Measurements from ENCODE around the gene ANO8. TPM values are rescaled to one million over a fixed set of nuclear protein-coding genes. Genes with fewer than 3 reads are reported as not detected.
"Not testable (repeated sequence)": the region's sequence is repeated elsewhere in the genome, so short reads cannot be mapped to it uniquely, and the experiment has no call there.

The ANO8 gene
- total RNA-seq, 1 donor from 2014 or later = 8.3 TPM

DNA sequence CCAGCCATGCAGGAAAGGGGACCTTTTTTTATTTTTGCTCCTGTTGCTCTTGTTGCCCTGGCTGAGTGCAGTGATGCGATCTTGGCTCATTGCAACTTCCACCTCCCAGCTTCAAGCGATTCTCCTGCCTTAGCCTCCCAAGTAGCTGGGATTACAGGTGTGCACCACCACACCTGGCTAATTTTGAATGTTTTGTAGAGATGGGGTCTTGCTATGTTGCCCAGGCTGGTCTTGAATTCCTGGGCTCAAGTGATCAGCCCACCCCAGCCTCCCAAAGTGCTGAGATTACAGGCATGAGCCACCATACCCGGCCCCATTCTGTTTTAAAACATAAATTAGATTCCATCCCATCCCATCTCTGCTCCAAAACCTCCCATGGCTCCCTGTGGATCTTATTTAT lies 59.8 kb downstream of the ANO8 start:
- intact Hi-C loops (cut with DNase I); DNase-seq; ATAC-seq (ENCODE audit: poor library complexity): not testable (repeated sequence)

Other genes starting within 250 kb of the ANO8 start
- 30.7 TPM for gene USE1, start 119.5 kb downstream of the ANO8 start, total RNA-seq
- gene OCEL1, start 108.6 kb downstream of the ANO8 start, total RNA-seq = 22.4 TPM
- 77.3 TPM for gene NR2F6, start 88.9 kb downstream of the ANO8 start, total RNA-seq
- gene USHBP1, start 70.1 kb downstream of the ANO8 start, total RNA-seq = 7.9 TPM
- gene BABAM1, start 67.4 kb downstream of the ANO8 start, total RNA-seq = 77.9 TPM
- 0.13 TPM for gene ANKLE1, start 53.0 kb downstream of the ANO8 start, total RNA-seq
- 12.2 TPM for gene ABHD8, start 31.4 kb downstream of the ANO8 start, total RNA-seq
- gene MRPL34, start 29.0 kb downstream of the ANO8 start, total RNA-seq = 224 TPM
- 27.4 TPM for gene DDA1, start 25.3 kb downstream of the ANO8 start, total RNA-seq
- 9.3 TPM for gene GTPBP3, start 2.7 kb upstream of the ANO8 start, total RNA-seq
- 18.1 TPM for gene PLVAP, start 42.5 kb upstream of the ANO8 start, total RNA-seq
- not detected for gene CCDC194, start 59.3 kb upstream of the ANO8 start, total RNA-seq
- gene BST2, start 70.8 kb upstream of the ANO8 start, total RNA-seq = 46.5 TPM
- 20.3 TPM for gene MVB12A, start 85.2 kb upstream of the ANO8 start, total RNA-seq
- 0.11 TPM for gene TMEM221, start 113.8 kb upstream of the ANO8 start, total RNA-seq
- 0.24 TPM for gene NXNL1, start 126.1 kb upstream of the ANO8 start, total RNA-seq
- 64.2 TPM for gene SLC27A1, start 135.7 kb upstream of the ANO8 start, total RNA-seq
- gene PGLS, start 176.8 kb upstream of the ANO8 start, total RNA-seq = 19.6 TPM
- gene COLGALT1, start 220.8 kb upstream of the ANO8 start, total RNA-seq = 29.9 TPM